CD4-positive, alpha-beta T cell treated with Interleukin-4 for 4 hours (primary cell): ENCODE data around the gene FBXO22.
"Not testable (repeated sequence)": the region's sequence is repeated elsewhere in the genome, so short reads cannot be mapped to it uniquely, and the experiment has no call there.

Source experiments
- DNase-seq: peaks from one replicate; pipeline ENCODE4 v3.0.0-alpha.2; 2020

Gene FBXO22

DNA sequence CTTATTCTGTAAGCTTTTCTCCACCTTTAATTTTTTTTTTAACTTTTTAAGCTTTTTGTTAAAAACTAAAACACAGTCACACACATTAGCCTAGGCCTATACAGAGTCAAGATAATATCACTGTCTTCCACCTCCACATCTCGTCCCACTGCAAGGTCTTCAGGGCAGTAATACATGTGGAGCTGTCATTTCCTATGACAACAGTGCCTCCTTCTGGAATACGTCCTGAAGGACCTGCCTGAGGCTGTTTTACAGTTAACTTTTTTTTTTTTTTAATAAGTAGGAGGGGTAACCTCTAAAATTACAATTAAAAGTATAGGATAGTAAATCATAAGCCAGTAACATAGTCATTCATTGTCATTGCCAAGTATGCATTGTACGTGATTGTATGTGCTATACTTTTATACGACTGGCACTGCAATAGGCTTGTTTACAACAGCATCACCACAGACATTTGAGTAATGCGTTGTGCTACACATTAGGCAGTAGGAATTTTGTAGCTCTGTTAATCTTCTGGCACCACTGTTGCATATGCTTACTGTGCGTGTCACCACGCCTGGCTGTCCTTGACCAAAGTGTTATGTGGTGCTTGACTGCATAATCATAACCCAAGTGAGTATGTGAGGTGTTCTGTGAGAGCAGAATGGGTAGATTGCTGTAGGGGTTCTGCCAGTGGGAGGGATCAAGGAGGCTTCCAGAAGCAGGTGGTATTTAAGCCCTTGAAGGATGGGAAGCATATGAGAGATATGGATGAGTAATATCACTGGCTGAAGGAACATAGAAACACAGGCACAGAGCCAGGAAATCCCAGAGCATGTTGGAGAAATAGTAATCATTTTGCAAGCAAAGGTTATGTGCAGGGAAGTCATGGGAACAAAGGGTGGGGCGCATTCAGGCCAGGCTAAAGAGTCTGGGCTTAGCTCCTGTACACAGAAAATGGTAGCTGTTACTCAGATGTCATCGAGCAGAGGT, 18.3 kb downstream of the FBXO22 start:
- peak; percentile 31 for DNase-seq

DNA sequence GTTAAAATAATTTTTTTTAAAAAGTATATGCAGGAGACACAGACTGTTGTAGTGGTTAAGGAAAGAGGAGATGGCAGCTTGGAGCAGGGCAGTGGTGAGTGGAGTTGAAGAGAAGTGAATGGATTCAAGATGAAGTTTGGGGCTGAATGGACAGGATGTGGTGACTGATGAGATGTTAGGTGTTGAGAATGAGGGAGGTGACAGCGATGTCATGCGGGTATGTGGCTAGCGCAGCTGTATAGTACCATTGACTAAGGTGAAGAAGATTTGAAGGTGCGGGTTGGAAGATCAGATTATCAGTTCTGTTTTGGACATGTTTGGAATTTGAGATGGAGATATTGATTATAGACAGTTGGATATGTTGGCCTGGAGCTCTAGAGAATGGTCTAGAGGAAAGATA, 20.1 kb downstream of the FBXO22 start:
- DNase-seq: no peak

- DNase-seq: no peak
Measured at GRCh38 chr15:75924576-75924975, 20.9 kb downstream of the FBXO22 start.

- DNase-seq: no peak
Measured at GRCh38 chr15:75925440-75925839, 21.8 kb downstream of the FBXO22 start.

- DNase-seq: no peak
Measured at GRCh38 chr15:75926931-75927330, 23.3 kb downstream of the FBXO22 start.

- no peak for DNase-seq
Measured at GRCh38 chr15:75927601-75928000, 23.9 kb downstream of the FBXO22 start.

GRCh38 chr15:75928680-75929608, 25.3 kb downstream of the FBXO22 start:
- DNase-seq: no peak

GRCh38 chr15:75929799-75930565, 26.3 kb downstream of the FBXO22 start:
- no peak for DNase-seq

- no peak for DNase-seq
Measured at GRCh38 chr15:75930866-75931265, 27.2 kb downstream of the FBXO22 start.

- DNase-seq: no peak
Measured at GRCh38 chr15:75942464-75942863, 38.8 kb downstream of the FBXO22 start.

DNA sequence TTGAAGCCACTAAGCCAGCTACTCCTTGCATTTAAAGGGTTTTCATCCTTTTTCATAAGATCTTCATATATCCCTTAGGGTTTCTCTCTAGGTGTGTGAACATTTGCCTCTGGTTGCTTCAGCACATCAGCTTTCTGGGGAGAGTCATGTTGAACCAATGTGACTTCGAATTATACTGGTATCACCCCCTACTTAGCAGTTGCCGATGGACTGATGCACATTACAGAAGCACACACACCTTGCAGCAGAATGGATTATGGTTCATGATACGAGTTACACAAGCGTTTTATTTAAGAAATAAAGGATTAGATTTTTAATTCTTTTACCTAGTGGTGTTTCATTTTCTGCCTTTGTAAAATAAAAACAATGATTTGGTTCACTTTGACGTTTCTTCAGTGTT, 39.6 kb downstream of the FBXO22 start:
- DNase-seq: no peak

GRCh38 chr15:75943713-75944215, 40.1 kb downstream of the FBXO22 start:
- no peak for DNase-seq

DNA sequence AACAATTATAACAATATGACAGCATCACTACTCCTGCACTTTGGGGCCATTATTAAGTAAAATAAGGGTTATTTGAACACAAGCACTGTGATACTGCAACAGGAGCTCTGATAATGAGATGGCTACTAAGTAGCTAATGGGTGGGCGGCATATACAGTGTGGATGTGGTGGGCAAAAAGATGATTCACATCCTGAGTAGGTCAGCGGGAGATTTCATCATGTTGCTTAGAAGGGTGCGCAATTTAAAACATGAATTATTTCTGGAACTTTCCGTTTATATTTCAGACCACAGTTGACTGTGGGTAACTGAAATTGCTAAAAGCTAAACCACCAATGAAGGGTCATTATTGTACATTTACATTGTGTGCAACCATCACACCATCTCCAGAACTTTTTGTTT, 42.3 kb downstream of the FBXO22 start:
- no peak for DNase-seq

DNA sequence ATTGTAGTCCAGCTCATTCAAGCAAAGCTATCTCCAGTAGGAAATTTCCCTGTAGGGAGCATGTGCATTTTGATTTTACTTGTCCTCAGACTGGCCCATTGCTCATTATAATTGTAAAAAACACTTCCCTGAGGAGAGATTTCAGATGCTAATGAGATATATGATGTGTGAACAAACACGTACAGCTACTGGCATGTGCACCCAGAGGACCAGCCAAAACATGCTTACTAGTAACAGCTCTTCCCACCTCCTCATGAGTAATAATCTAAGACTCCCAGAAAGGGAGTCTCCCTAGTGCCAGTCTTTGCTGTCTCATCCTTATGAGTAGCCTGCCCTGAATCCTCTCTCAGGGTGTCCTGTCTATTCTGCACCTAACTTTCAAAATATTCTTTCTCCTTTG, 43.4 kb downstream of the FBXO22 start:
- no peak for DNase-seq

- no peak for DNase-seq
Measured at GRCh38 chr15:75948761-75949296, 45.2 kb downstream of the FBXO22 start.

DNA sequence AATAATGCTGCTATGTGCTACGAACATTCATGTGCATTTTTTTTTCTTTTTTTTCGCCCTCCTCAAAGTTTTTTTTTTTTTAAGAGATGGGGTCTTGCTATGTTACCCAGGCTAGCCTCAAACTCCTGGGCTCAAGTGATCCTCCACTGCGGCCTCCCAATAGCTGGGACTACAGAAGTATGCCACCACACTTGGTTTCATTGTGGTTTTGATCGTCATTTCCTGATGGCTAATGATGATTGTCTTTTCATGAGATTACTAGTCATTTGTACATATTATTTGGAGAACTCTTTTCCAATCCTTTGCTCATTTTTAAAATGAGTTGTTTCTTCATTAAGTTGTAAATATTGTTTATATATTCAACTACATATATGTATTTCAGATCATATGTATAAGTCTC, 48.8 kb downstream of the FBXO22 start:
- DNase-seq: no peak

DNA sequence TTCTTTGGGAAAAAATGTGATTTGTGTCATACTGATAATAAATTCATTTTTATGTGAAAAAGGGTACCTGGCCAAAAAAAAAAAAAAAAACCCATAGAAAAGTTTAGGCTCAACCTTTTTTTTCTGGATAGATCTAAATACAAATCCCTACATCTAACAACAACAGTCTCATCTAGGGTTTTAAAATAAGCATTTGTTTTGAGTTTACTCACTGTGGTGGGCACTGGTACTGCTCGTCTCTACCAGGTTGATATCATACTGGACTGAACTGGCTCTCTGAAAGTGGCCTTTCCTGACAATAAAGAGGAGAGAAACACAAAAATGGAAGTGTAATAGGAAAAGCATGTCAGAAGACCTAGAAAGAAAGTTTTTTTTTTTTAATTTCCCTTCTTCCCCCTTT, 52.0 kb downstream of the FBXO22 start:
- no peak for DNase-seq

GRCh38 chr15:75961331-75961730, 57.7 kb downstream of the FBXO22 start:
- DNase-seq: no peak

DNA sequence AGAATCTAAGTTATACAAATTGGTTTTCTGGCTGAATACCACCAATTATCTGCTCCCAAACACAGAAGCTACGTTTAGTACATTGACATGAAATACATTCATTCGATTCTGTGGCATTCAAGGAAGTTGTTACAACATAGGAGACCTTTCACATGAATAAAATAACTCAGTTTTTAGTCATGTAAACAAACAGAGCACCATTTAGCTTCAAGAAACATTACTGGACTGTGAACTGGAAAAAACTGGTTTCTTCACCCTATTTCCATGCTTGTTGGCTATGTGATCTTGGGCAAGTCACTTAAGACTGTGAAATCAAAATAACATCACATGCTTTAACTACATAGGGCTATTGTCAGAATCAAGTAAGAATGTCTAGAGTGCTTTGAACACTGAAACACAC, 62.4 kb downstream of the FBXO22 start:
- DNase-seq: no peak

DNA sequence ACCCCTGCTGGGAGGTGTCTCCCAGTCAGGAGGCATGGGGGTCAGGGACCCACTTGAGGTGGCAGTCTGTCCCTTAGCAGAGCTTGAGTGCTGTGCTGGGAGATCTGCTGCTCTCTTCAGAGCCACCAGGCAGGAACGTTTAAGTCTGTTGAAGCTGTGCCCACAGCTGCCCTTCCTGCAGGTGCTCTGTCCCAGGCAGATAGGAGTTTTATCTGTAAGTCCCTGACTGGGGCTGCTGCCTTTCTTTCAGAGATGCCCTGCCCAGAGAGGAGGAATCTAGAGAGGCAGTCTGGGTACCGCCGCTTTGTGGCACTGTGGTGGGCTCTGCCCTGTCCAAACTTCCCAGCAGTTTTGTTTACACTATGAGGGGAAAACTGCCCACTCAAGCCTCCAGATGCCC, 73.1 kb downstream of the FBXO22 start:
- not testable (repeated sequence) for DNase-seq

DNA sequence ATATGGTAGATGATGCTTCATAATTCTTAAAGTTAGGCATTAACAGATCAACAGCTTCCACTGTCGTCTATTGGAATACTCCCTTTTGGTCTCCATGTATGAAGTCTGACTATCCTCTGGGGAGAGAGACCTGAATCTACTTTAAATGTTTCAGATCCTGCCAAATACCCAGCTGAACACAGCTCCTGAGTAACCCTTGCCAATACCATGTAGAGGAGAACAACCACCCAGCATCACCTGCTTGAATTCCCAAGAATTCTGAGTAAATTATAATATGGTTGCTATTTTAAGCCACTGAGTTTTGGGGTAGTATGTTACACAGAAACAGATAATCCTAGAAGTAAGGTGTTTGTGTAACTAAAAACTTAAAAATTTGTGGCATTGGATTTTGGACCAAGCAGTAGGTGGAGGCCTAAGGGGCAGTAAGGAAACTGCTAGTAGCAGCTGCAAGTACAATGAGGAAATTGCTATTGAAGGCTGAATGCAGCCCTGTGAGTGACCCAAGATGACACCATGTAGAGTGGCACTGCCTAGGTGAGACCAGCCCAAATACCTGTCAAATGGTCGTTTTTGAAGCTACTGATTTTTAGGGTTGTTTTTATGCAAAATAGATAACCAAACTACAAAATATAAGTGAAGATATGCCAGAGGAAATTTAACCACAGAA, 77.6 kb downstream of the FBXO22 start:
- DNase-seq: no peak

- no peak for DNase-seq
Measured at GRCh38 chr15:75982468-75982867, 78.8 kb downstream of the FBXO22 start.
